SK-N-SH treated with all-trans-retinoic acid at 6 μM for 48 hours (cell line): ENCODE measurements around the gene MGST1.

Experiments
- ISL1 ChIP-seq: fragments of 250-450 bp; sonication (Bioruptor Pico); IDR thresholded peaks from 2 replicates; pipeline ENCODE4 v2.1.2; 2022; ENCODE audit warnings: mild to moderate bottlenecking, moderate library complexity
- ZNF70 ChIP-seq: fragments of 450-650 bp; formaldehyde crosslinking; IDR thresholded peaks from 2 replicates; pipeline ENCODE4 v1.5.0; 2020; ENCODE audit warnings: mild to moderate bottlenecking, moderate library complexity
- TF ChIP-seq, protein P1 (sequence below): fragments of 250-450 bp; sonication (Bioruptor Pico); IDR thresholded peaks from 2 replicates; pipeline ENCODE4 v1.8.0; 2020; ENCODE audit warnings: mild to moderate bottlenecking, moderate library complexity, borderline replicate concordance
- TF ChIP-seq, protein P2 (sequence below): fragments of 250-450 bp; sonication (Bioruptor Pico); IDR thresholded peaks from 2 replicates; pipeline ENCODE4 v1.8.0; 2021; ENCODE audit warnings: low read depth, mild to moderate bottlenecking, moderate library complexity, borderline replicate concordance
- TF ChIP-seq, protein P3 (sequence below): fragments of 250-450 bp; sonication (Bioruptor Pico); IDR thresholded peaks from 2 replicates; pipeline ENCODE4 v1.5.1; 2020; ENCODE audit warnings: low read depth, mild to moderate bottlenecking, moderate library complexity

DNA sequence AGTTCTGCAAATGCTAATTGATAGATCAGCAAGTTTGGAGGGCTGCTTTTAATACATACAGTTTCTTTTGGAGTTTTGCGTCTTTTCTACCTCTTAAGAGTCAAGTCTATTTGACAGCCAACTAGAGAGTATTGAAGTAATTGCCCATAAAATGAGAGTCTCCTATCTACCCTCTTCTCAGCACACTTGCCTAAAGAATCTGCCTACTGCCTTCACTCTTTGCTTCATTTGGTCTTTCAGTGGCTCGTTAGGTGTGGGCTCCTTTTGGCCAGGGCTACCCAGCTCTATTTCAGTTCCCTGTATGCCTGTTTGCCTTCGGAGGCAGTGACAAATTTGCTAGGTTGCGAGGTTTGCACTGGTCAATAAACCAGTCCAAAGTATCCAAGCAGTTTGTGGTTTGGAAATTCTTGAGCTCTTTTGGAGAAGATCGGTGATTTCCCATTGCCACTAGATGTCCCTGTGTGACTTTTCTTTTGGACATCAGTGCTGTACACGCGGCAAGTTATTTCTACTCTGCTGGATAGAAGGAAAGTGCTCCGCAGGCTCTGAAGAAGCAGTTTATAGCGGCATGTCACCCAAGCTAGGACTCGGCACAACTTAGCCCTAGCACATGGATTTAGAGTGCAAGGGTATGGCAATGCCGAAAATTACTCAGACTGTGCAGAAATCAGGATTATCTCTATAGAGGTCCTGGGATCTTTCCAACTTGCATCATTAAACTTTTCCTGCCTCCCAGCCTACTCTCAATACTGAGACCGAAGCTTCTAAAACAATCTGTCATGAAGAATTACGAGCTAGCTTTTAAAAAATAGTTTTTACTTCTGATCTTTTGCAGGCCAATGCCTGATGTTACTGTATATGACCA is 38.6 kb downstream of the MGST1 start:
- TF ChIP-seq ISL1 (CRISPR knock-in tag) (no peak), ZNF70 (CRISPR knock-in tag) (no peak)
- TF ChIP-seq, protein P1, sequence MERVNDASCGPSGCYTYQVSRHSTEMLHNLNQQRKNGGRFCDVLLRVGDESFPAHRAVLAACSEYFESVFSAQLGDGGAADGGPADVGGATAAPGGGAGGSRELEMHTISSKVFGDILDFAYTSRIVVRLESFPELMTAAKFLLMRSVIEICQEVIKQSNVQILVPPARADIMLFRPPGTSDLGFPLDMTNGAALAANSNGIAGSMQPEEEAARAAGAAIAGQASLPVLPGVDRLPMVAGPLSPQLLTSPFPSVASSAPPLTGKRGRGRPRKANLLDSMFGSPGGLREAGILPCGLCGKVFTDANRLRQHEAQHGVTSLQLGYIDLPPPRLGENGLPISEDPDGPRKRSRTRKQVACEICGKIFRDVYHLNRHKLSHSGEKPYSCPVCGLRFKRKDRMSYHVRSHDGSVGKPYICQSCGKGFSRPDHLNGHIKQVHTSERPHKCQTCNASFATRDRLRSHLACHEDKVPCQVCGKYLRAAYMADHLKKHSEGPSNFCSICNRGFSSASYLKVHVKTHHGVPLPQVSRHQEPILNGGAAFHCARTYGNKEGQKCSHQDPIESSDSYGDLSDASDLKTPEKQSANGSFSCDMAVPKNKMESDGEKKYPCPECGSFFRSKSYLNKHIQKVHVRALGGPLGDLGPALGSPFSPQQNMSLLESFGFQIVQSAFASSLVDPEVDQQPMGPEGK = no peak
- TF ChIP-seq, protein P2, sequence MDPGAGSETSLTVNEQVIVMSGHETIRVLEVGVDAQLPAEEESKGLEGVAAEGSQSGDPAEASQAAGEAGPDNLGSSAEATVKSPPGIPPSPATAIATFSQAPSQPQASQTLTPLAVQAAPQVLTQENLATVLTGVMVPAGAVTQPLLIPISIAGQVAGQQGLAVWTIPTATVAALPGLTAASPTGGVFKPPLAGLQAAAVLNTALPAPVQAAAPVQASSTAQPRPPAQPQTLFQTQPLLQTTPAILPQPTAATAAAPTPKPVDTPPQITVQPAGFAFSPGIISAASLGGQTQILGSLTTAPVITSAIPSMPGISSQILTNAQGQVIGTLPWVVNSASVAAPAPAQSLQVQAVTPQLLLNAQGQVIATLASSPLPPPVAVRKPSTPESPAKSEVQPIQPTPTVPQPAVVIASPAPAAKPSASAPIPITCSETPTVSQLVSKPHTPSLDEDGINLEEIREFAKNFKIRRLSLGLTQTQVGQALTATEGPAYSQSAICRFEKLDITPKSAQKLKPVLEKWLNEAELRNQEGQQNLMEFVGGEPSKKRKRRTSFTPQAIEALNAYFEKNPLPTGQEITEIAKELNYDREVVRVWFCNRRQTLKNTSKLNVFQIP = no peak
- TF ChIP-seq, protein P3, sequence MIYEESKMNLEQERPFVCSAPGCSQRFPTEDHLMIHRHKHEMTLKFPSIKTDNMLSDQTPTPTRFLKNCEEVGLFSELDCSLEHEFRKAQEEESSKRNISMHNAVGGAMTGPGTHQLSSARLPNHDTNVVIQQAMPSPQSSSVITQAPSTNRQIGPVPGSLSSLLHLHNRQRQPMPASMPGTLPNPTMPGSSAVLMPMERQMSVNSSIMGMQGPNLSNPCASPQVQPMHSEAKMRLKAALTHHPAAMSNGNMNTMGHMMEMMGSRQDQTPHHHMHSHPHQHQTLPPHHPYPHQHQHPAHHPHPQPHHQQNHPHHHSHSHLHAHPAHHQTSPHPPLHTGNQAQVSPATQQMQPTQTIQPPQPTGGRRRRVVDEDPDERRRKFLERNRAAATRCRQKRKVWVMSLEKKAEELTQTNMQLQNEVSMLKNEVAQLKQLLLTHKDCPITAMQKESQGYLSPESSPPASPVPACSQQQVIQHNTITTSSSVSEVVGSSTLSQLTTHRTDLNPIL (CRISPR knock-in tag) = no peak
